NCI-H2029 treated with DMSO at 0.1 percent for 48 hours (cell line): ENCODE data around the gene UPF2.
"Not testable (repeated sequence)": the region's sequence is repeated elsewhere in the genome, so short reads cannot be mapped to it uniquely, and the experiment has no call there.

Experiments
- DNase-seq: peaks from one replicate; lab custom pipeline; 2025; lab: John Stamatoyannopoulos, UW

Gene UPF2

GRCh38 chr10:11901833-11902475, 140.7 kb downstream of the UPF2 start:
- DNase-seq: no peak

DNA sequence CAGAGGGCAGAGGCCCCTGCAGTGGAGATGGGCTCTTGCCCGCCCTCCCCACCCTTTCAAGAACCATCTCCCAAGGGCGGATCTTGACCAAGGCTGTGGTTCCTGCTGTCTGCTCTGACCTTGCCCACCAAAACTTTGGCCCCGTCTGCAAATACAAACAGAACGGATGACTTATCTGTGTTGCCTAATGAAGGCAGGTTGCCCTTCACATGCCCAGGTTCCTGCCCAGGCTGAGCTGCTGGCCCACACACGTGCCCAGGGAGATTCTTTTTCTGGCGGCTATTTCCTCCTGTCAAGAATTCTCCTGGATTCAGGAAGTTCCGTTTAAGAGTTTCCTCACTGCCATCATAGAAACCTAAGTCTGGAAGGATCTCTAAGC, 141.2 kb downstream of the UPF2 start:
- DNase-seq: no peak

GRCh38 chr10:11901036-11901301, 141.6 kb downstream of the UPF2 start:
- DNase-seq: no peak

- DNase-seq: no peak
Measured at GRCh38 chr10:11899067-11899876, 143.3 kb downstream of the UPF2 start.

DNA sequence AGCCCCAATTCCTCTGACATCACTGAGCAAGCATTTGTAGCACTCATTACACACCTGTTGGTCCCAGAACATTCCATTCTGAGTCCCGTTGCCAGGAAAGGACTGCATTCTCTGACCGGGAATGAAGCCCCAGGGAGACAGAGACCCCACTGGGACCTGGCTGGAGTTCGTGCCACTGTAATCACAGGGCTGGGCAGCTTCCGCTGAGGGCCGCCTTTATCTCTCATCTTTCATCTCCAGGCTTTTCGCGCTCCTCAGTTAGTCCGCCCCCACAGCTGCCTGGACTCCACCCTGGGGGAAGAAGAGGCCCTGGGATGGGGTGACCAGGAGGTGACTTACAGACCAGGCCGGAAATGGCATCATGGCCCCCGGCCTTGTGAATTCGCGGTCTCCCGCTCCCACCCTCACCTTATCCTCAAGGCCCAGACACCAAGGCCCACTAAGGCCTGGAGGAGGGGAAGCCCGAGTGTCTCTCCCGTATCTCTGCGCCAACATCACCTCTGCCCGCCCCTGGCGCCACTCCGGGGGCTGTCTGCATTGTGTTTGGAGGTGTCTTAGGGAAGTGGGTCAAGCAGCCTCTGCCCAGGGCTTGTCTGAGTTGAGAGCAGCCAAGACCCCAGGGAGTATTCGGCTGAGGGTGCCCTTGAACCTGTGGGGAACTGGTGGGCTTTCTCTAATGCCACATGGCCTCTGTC, 144.1 kb downstream of the UPF2 start:
- DNase-seq: no peak

- DNase-seq: no peak
Measured at GRCh38 chr10:11898033-11898371, 144.6 kb downstream of the UPF2 start.

- DNase-seq: no peak
Measured at GRCh38 chr10:11896549-11897200, 145.9 kb downstream of the UPF2 start.

- no peak for DNase-seq
Measured at GRCh38 chr10:11895598-11895997, 147.0 kb downstream of the UPF2 start.

- DNase-seq: no peak
Measured at GRCh38 chr10:11895108-11895466, 147.5 kb downstream of the UPF2 start.

- DNase-seq: no peak
Measured at GRCh38 chr10:11894381-11895107, 148.1 kb downstream of the UPF2 start.

DNA sequence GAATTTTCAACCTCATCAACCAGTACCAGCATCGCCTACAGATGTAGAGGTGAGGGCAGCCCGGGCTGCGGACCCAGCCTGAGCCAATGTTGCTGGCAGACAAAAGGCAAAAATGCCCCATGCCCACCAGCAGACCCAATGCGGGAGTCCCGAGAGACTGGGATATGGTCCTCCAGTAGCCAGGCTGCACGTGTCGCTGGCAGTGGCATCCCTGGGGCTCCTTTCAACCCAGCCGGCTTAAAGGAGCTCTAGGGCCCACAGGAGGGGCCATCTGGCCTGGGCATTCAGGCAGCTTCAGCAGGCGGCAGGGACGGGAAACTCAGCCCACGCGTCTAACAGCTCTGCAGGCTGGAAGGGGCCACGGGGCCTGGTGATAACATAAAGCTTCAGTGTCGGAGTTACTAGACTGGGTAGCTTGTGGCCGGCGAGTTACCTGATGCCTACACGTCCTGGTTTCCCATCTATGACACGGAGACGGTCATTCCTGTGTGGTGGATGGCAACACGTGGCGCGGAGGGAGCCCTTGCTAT, 148.8 kb downstream of the UPF2 start:
- DNase-seq: no peak

DNA sequence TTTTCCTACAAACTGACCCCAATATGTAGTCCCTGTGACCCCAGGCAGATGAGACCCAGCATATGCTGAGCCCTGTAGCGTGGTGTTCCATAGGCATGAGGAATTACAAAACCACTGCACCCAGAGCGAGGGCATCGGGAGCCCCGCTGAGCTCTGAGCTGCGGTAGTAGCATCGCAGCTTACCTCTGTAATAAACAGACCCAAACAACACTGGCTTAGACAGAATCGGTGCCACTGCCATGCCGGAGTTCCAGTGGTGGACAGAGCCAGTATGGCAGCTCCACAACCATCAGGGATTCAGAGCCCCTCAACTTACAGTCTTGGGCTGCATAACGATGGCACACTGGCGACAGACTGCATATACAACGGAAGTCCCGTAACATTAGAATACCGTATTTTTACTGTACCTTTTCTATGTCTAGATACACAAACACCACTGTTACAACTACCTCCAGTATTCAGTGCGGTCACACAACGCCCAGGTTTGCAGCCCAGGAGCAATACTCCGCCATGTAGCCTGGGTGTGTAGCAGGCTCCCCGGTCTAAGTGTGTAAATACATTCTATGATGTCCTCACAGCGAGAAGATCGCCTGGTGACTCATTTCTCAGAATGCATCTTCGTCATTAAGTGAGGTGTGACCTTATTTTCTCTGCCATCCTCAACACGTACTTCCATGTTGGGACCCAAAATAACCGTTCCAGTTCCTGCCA, 150.7 kb downstream of the UPF2 start:
- no peak for DNase-seq

DNA sequence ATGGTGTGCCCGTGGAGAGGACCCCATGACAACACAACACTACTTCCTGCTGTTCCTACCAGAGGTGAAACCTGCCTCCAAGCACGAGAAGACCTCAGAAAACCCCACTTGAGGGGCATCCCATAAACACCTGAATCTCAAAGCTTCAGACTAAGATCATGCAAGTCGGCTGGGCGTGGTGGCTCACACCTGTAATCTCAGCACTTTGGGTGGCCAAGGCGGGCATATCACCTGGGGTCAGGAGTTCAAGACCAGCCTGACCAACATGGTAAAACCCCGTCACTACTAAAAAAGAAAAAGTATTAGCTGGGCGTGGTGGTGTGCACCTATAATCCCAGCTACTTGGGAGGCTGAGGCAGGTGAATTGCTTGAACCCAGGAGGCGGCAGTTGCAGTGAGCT, 153.3 kb downstream of the UPF2 start:
- DNase-seq: not testable (repeated sequence)

DNA sequence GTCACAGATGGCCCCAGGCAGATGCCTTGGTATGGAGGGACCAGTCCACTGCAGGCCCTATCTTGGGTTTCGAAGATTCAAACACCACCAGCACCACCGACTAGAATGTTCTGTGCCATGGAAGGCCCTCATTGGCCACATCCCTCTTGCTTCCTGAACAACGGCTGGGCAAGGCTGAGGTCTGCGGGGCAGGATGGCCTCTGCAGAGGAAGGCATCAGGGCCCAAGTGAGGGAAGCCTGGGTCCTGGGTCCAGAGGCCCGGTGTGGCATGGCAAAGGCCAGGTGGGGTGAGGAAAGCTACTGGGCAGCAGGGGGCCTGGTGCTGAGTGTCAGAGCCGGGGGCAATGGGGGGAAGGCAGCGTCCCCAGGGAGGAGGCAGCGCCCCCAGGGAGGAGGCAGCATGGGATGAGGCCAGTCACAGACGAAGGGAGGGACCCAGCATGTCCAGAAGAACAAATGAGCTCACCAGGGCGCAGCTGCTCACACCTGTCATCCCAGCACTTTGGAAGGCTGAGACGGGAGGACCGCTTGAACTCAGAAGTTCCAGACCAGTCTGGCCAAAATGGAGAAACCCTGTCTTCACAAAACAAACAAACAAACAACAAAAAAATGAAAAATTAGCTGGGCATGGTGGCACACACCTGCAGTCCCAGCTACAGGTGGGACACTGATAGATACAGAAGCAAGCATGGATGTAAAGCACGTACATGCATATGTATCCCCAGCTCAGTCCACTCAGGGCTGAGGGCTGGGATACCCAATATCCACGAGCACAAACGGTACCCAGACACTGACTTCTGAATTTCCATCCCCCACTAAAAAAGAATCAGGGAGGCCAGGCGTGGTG, 155.0 kb downstream of the UPF2 start:
- no peak for DNase-seq

- DNase-seq: no peak
Measured at GRCh38 chr10:11886851-11887250, 155.8 kb downstream of the UPF2 start.

- DNase-seq: no peak
Measured at GRCh38 chr10:11886138-11886474, 156.5 kb downstream of the UPF2 start.

DNA sequence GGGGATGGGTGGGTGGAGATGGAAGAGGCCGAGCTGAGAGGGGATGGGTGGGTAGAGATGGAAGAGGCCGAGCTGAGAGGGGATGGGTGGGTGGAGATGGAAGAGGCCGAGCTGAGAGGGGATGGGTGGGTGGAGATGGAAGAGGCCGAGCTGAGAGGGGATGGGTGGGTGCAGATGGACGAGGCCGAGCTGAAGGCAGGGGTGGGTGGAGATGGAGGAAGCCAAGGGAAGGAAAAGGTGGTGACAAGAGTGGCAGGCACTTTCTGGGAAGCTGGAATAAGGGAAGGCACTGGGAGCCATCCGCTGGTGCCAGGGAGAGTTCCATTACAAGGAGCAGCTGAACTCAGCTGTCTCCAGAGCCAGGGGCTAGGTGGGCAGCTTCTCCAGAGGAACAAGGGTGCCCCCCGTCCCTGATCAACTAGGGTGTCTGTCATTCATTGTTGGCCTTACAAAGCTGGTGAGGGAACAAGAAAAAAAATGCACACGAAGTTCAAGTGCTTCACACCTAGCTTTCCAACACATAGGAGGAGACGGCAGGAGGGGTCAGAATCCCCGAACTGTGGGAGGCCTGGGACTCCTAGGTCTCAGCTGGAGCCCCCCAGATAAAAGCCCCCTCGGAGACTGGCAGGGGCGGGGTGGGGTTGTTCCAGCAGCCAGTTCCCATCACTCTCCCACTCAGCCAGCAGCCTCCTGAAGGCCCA, 157.0 kb downstream of the UPF2 start:
- no peak for DNase-seq

DNA sequence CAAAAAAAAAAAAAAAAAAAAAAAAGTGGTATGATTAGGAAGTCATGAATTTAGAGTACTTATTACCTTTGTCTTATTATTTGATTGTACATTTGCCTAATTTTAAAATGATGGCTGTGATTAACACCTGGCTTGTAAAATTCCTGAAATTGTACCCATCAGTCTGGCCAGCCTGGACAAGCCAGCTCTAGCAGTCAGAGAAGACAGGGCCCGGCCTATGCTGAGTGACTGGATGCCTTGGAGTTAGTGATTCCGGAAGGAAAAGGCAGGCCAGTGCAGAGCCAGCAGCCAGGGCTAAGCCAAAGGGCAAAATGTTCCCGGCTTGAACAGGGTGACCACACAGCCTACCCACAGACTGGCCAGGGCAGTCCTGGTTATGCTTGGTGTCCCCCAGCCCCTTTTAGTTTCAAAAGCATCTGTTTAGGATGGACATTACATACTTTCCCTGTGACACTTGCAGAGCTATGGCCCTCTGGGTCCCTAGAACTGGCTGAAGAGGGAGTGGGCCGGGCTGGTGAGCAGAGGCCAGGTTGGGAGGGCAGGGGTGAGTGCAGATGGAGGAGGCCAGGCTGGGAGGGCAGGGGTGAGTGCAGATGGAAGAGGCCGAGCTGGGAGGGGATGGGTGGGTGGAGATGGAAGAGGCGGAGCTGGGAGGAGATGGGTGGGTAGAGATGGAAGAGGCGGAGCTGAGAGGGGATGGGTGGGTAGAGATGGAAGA, 157.7 kb downstream of the UPF2 start:
- no peak for DNase-seq

GRCh38 chr10:11882646-11883375, 159.8 kb downstream of the UPF2 start:
- DNase-seq: no peak
